A673 (cell line): Measurements from ENCODE around the gene CYS1.

Experiments
- CTCF ChIP-seq: fragments of 300-800, 200-600 bp; sonication (generic); conservative IDR thresholded peaks from 2 replicates; pipeline ENCODE4 v1.5.1; 2017; ENCODE audit warnings: low read depth, mild to moderate bottlenecking, antibody characterized with exemption, low read length, moderate library complexity, mixed read lengths
- EZH2 ChIP-seq: fragments of 200-600 bp; sonication (generic); IDR thresholded peaks from 2 replicates; pipeline ENCODE4 v1.6.1; 2017; ENCODE audit warnings: borderline replicate concordance, low read depth, mild to moderate bottlenecking, mixed read lengths, antibody characterized with exemption, low read length; ENCODE audit not compliant: poor library complexity, severe bottlenecking

- no peak for TF ChIP-seq EZH2
- TF ChIP-seq CTCF, result no peak
Observed at GRCh38 chr2:10076988-10077527, 3.2 kb downstream of the CYS1 start.
